NCI-H2107 treated with DMSO at 0.1 percent for 48 hours (cell line): ENCODE results near the gene SPO11.
"Not testable (repeated sequence)": the region's sequence is repeated elsewhere in the genome, so short reads cannot be mapped to it uniquely, and the experiment has no call there.

ENCODE experiments used
- DNase-seq: peaks from one replicate; lab custom pipeline; 2025; ENCODE audit not compliant: unreplicated experiment; lab: John Stamatoyannopoulos, UW

Gene SPO11

GRCh38 chr20:57332105-57333089 is 2.8 kb downstream of the SPO11 start:
- DNase-seq, result no peak

GRCh38 chr20:57335392-57335791 is 5.8 kb downstream of the SPO11 start:
- DNase-seq, result no peak

- DNase-seq, result no peak
Measured at GRCh38 chr20:57341663-57342062, 12.1 kb downstream of the SPO11 start.

- DNase-seq, result no peak
Measured at GRCh38 chr20:57342829-57343228, 13.2 kb downstream of the SPO11 start.

GRCh38 chr20:57346477-57346876 is 16.9 kb downstream of the SPO11 start:
- peak; percentile 33 for DNase-seq

- DNase-seq, result no peak
Measured at GRCh38 chr20:57347393-57347792, 17.8 kb downstream of the SPO11 start.

- DNase-seq, result not testable (repeated sequence)
Measured at GRCh38 chr20:57348200-57348921, 18.8 kb downstream of the SPO11 start.

- not testable (repeated sequence) for DNase-seq
Measured at GRCh38 chr20:57348922-57349574, 19.4 kb downstream of the SPO11 start.

- no peak for DNase-seq
Measured at GRCh38 chr20:57350081-57350710, 20.6 kb downstream of the SPO11 start.

- not testable (repeated sequence) for DNase-seq
Measured at GRCh38 chr20:57350726-57351041, 21.1 kb downstream of the SPO11 start.

- DNase-seq, result peak; percentile 89
Measured at GRCh38 chr20:57351042-57351783, 21.6 kb downstream of the SPO11 start, which contains the start of gene RAE1. TSS of gene RAE1 (plus strand) at chr20:57351255. CDS start at chr20:57354039, 2,784 bp downstream.

- DNase-seq, result no peak
Measured at GRCh38 chr20:57352305-57352704, 22.7 kb downstream of the SPO11 start.

- no peak for DNase-seq
Measured at GRCh38 chr20:57353351-57353750, 23.7 kb downstream of the SPO11 start.

GRCh38 chr20:57361517-57361916 is 31.9 kb downstream of the SPO11 start:
- DNase-seq, result no peak

GRCh38 chr20:57364451-57364850 is 34.8 kb downstream of the SPO11 start:
- no peak for DNase-seq

GRCh38 chr20:57369596-57369995 is 40.0 kb downstream of the SPO11 start:
- no peak for DNase-seq

- DNase-seq, result no peak
Measured at GRCh38 chr20:57370316-57370715, 40.7 kb downstream of the SPO11 start.

GRCh38 chr20:57371363-57371762 is 41.8 kb downstream of the SPO11 start:
- no peak for DNase-seq

- no peak for DNase-seq
Measured at GRCh38 chr20:57372157-57372556, 42.6 kb downstream of the SPO11 start.

GRCh38 chr20:57372581-57373350 is 43.2 kb downstream of the SPO11 start:
- DNase-seq, result no peak
